Stimulated activated CD4-positive, alpha-beta T cell treated with anti-CD3 and anti-CD28 coated beads, Interleukin-12 subunit alpha, Interleukin-12 subunit beta, amount 100 ng/mL, for 48 hours (primary cell): Measurements from ENCODE around the gene PDE1C.
"Not testable (repeated sequence)": the region's sequence is repeated elsewhere in the genome, so short reads cannot be mapped to it uniquely, and the experiment has no call there.

ENCODE experiments used
- DNase-seq, 3 donors: peaks; one replicate each; pipeline ENCODE4 v3.0.0-alpha.2; 2020; ENCODE audit warnings: low read depth in 2 of 3, low spot score in 1 of 3

The PDE1C gene

GRCh38 chr7:32045228-32045627 lies 25.0 kb downstream of the PDE1C start:
- DNase-seq, result no peak

GRCh38 chr7:32044739-32045138 lies 25.5 kb downstream of the PDE1C start:
- no peak for DNase-seq

- no peak for DNase-seq
These were observed 26.5 kb downstream of the PDE1C start for GRCh38 chr7:32043688-32044087.

GRCh38 chr7:32042900-32043299 lies 27.3 kb downstream of the PDE1C start:
- DNase-seq, result no peak

- no peak for DNase-seq
These were observed 31.0 kb downstream of the PDE1C start for GRCh38 chr7:32039000-32039756.

- DNase-seq, result no peak
These were observed 32.5 kb downstream of the PDE1C start for GRCh38 chr7:32037650-32038198.

- no peak for DNase-seq
These were observed 33.6 kb downstream of the PDE1C start for GRCh38 chr7:32036557-32036956.

GRCh38 chr7:32034052-32034451 lies 36.2 kb downstream of the PDE1C start:
- DNase-seq, result no peak

GRCh38 chr7:32033006-32033405 lies 37.2 kb downstream of the PDE1C start:
- DNase-seq, result no peak

- no peak for DNase-seq
These were observed 38.0 kb downstream of the PDE1C start for GRCh38 chr7:32032211-32032610.

GRCh38 chr7:32030904-32031692 lies 39.1 kb downstream of the PDE1C start:
- no peak for DNase-seq

- DNase-seq, result no peak
These were observed 44.2 kb downstream of the PDE1C start for GRCh38 chr7:32026083-32026425.

GRCh38 chr7:32025381-32026082 lies 44.7 kb downstream of the PDE1C start:
- DNase-seq, result no peak

- DNase-seq, result no peak
These were observed 46.8 kb downstream of the PDE1C start for GRCh38 chr7:32023376-32023775.

GRCh38 chr7:32022966-32023365 lies 47.2 kb downstream of the PDE1C start:
- DNase-seq, result no peak

GRCh38 chr7:32020551-32021159 lies 49.6 kb downstream of the PDE1C start:
- no peak for DNase-seq

- no peak for DNase-seq
These were observed 51.2 kb downstream of the PDE1C start for GRCh38 chr7:32018845-32019578.

- DNase-seq, result no peak
These were observed 55.1 kb downstream of the PDE1C start for GRCh38 chr7:32015133-32015532.

GRCh38 chr7:32013471-32013870 lies 56.7 kb downstream of the PDE1C start:
- not testable (repeated sequence) for DNase-seq

- no peak for DNase-seq
These were observed 64.6 kb downstream of the PDE1C start for GRCh38 chr7:32005577-32005976.

GRCh38 chr7:32001948-32002347 lies 68.3 kb downstream of the PDE1C start:
- no peak for DNase-seq
